Measurements from ENCODE around the gene ALDH1B1. TPM values are rescaled to one million over a fixed set of nuclear protein-coding genes. Genes with fewer than 3 reads are reported as not detected.

The ALDH1B1 gene
- total RNA-seq, 1 donor from 2014 or later, result 9.0 TPM

DNA sequence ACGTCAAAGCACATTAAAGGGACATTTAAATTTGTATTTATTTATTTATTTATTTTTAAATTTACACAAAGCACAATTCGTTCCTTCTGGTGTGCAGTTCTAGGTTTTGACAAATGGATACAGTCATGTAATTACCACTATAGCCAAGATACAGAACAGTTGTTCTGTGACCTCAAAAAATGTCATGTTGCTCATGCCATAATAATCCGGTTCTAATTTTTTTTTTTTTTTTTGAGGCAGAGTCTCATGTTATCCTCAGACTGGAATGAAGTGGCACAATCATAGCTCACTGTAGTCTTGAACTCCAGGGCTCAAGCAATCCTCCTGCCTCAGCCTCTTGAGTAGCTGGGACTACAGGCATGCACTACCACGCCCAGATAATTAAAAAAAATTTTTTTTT is 24.0 kb downstream of the ALDH1B1 start:
- no peak for ATAC-seq (ENCODE audit: low read depth)
- H3K4me3 Mint-ChIP-seq, result no peak overlapping the region
- intact Hi-C loops (cut with micrococcal nuclease), result no loop called here
- TF ChIP-seq, protein P1, sequence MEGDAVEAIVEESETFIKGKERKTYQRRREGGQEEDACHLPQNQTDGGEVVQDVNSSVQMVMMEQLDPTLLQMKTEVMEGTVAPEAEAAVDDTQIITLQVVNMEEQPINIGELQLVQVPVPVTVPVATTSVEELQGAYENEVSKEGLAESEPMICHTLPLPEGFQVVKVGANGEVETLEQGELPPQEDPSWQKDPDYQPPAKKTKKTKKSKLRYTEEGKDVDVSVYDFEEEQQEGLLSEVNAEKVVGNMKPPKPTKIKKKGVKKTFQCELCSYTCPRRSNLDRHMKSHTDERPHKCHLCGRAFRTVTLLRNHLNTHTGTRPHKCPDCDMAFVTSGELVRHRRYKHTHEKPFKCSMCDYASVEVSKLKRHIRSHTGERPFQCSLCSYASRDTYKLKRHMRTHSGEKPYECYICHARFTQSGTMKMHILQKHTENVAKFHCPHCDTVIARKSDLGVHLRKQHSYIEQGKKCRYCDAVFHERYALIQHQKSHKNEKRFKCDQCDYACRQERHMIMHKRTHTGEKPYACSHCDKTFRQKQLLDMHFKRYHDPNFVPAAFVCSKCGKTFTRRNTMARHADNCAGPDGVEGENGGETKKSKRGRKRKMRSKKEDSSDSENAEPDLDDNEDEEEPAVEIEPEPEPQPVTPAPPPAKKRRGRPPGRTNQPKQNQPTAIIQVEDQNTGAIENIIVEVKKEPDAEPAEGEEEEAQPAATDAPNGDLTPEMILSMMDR (IDR thresholded peaks at IDR 0.05), result no peak
- no peak for DNase-seq
- no peaks in the 10 kb centered on the region for H3K36me3 Mint-ChIP-seq (ENCODE audit: low read depth)
- H3K27me3 Mint-ChIP-seq, result peaks cover 21% of the 10 kb centered on the region
- POLR2A ChIA-PET, result no interaction called here
- CTCF ChIA-PET, result interaction anchor here (0.8 to 1.2 kb wide), 2 partner anchors 12 to 16 kb away, joined by 3 read pairs; no protein-coding TSS in a partner anchor
- no peaks in the 10 kb centered on the region for H3K4me1 Mint-ChIP-seq
- H3K27ac Mint-ChIP-seq, result no peak overlapping the region
- H3K9me3 Mint-ChIP-seq, result no peaks in the 10 kb centered on the region

- Mint-ChIP-seq H3K27ac (no peak overlapping the region), H3K9me3 (no peaks in the 10 kb centered on the region), H3K27me3 (peaks cover 29% of the 10 kb centered on the region), H3K4me1 (no peaks in the 10 kb centered on the region), H3K4me3 (no peak overlapping the region), H3K36me3 (ENCODE audit: low read depth) (no peaks in the 10 kb centered on the region)
- ChIA-PET POLR2A (no interaction called here), CTCF (interaction anchor here (0.8 to 1.2 kb wide), 3 partner anchors 11 to 17 kb away, joined by 3 read pairs; no protein-coding TSS in a partner anchor)
- intact Hi-C loops (cut with micrococcal nuclease), result no loop called here
- TF ChIP-seq, protein P1 (IDR thresholded peaks at IDR 0.05), result no peak
- ATAC-seq (ENCODE audit: low read depth) (no peak), DNase-seq (no peak)
Observed at GRCh38 chr9:38417003-38417945, 24.8 kb downstream of the ALDH1B1 start.

- intact Hi-C loops (cut with micrococcal nuclease), result no loop called here
- Mint-ChIP-seq H3K36me3 (ENCODE audit: low read depth) (no peaks in the 10 kb centered on the region), H3K27me3 (peaks cover 33% of the 10 kb centered on the region), H3K4me3 (no peak overlapping the region), H3K4me1 (peaks cover 1% of the 10 kb centered on the region), H3K27ac (no peak overlapping the region), H3K9me3 (no peaks in the 10 kb centered on the region)
- ATAC-seq (ENCODE audit: low read depth) (no peak), DNase-seq (no peak)
- CTCF ChIA-PET, result no interaction called here
- TF ChIP-seq, protein P1 (IDR thresholded peaks at IDR 0.05), result no peak
- POLR2A ChIA-PET, result no interaction called here
Observed at GRCh38 chr9:38418366-38418765, 25.9 kb downstream of the ALDH1B1 start.

- intact Hi-C loops (cut with micrococcal nuclease), result no loop called here
- ChIA-PET CTCF (no interaction called here), POLR2A (no interaction called here)
- peaks cover 3% of the 10 kb centered on the region for H3K4me1 Mint-ChIP-seq
- no peak for DNase-seq
- TF ChIP-seq, protein P1 (IDR thresholded peaks at IDR 0.05), result no peak
- no peaks in the 10 kb centered on the region for H3K36me3 Mint-ChIP-seq (ENCODE audit: low read depth)
- no peak overlapping the region for H3K4me3 Mint-ChIP-seq
- no peak overlapping the region for H3K27ac Mint-ChIP-seq
- H3K27me3 Mint-ChIP-seq, result peaks cover 36% of the 10 kb centered on the region
- H3K9me3 Mint-ChIP-seq, result no peaks in the 10 kb centered on the region
- ATAC-seq (ENCODE audit: low read depth), result no peak
Observed at GRCh38 chr9:38419181-38419580, 26.7 kb downstream of the ALDH1B1 start.

- H3K4me1 Mint-ChIP-seq, result peaks cover 6% of the 10 kb centered on the region
- no peak overlapping the region for H3K4me3 Mint-ChIP-seq
- peaks cover 45% of the 10 kb centered on the region for H3K27me3 Mint-ChIP-seq
- TF ChIP-seq, protein P1 (IDR thresholded peaks at IDR 0.05), result no peak
- no peaks in the 10 kb centered on the region for H3K9me3 Mint-ChIP-seq
- ChIA-PET CTCF (no interaction called here), POLR2A (no interaction called here)
- H3K27ac Mint-ChIP-seq, result no peak overlapping the region
- no peaks in the 10 kb centered on the region for H3K36me3 Mint-ChIP-seq (ENCODE audit: low read depth)
- intact Hi-C loops (cut with micrococcal nuclease), result no loop called here
- ATAC-seq (ENCODE audit: low read depth) (no peak), DNase-seq (no peak)
Observed at GRCh38 chr9:38421498-38422211, 29.2 kb downstream of the ALDH1B1 start.
